Lower lobe of right lung (tissue), 2 donors: ENCODE measurements around the gene SOX5. TPM values are rescaled to one million over a fixed set of nuclear protein-coding genes. Genes with fewer than 3 reads are reported as not detected.
"Not testable (repeated sequence)": the region's sequence is repeated elsewhere in the genome, so short reads cannot be mapped to it uniquely, and the experiment has no call there.

ENCODE experiments used
- ATAC-seq, 2 donors: fragments of 200-7000 bp; cut with Tn5 transposase; one replicate each; pipeline ENCODE4 v1.9.1; 2020 to 2022; ENCODE audit warnings: mild to moderate bottlenecking in 2 of 2, moderate library complexity in 2 of 2
- DNase-seq: peaks from one replicate; pipeline ENCODE4 v3.0.0-alpha.2; 2020
- H3K27ac ChIP-seq: fragments of 200-600 bp; one replicate; pipeline ENCODE4 v1.8.0; 2022
- H3K27me3 ChIP-seq: fragments of 200-600 bp; one replicate; pipeline ENCODE4 v1.8.0; 2022; ENCODE audit warnings: low read depth
- H3K36me3 ChIP-seq: fragments of 200-600 bp; one replicate; pipeline ENCODE4 v1.8.0; 2022; ENCODE audit warnings: mild to moderate bottlenecking
- H3K4me1 ChIP-seq: fragments of 200-600 bp; one replicate; pipeline ENCODE4 v1.8.0; 2022
- H3K4me3 ChIP-seq: fragments of 200-600 bp; one replicate; pipeline ENCODE4 v1.8.0; 2022; ENCODE audit warnings: mild to moderate bottlenecking
- H3K9me3 ChIP-seq: fragments of 200-600 bp; one replicate; pipeline ENCODE4 v1.8.0; 2022
- CTCF ChIP-seq: fragments of 200-600 bp; IDR thresholded peaks from one replicate; pipeline ENCODE4 v1.8.0; 2022; ENCODE audit warnings: antibody characterized with exemption, mild to moderate bottlenecking
- intact Hi-C: fragments of 100-400 bp; cut with DNase I; formaldehyde crosslinking; loops from one replicate; pipeline ENCODE4 v1.11.0; 2022
- total RNA-seq: library from RNA; stranded (reverse); fragmentation: NEBNext Ultra II Directional; extraction: Animal tissue kit (Norgen Biotek cat#: 25700); gene quantifications from one replicate; pipeline ENCODE4 v1.2.1, GENCODE V29; 2021
- donor health status: DM: no; HTN: yes; CAD: no; lungs with severe emphysema.

SOX5 gene
- total RNA-seq, 1 donor from 2014 or later = 14.0 TPM

GRCh38 chr12:23847857-23848256 lies 101.6 kb downstream of the SOX5 start:
- Histone ChIP-seq H3K4me1 (no peaks in the 10 kb centered on the region), H3K27me3 (no peaks in the 10 kb centered on the region), H3K36me3 (no peaks in the 10 kb centered on the region), H3K4me3 (no peak overlapping the region), H3K27ac (no peak overlapping the region), H3K9me3 (no peaks in the 10 kb centered on the region)
- no peak for DNase-seq
- intact Hi-C loops = no loop called here
- no peak for TF ChIP-seq CTCF
- ATAC-seq = no peak

GRCh38 chr12:23843958-23844357 lies 105.5 kb downstream of the SOX5 start:
- no peak for TF ChIP-seq CTCF
- no peaks in the 10 kb centered on the region for H3K27me3 ChIP-seq
- no peak overlapping the region for H3K27ac ChIP-seq
- intact Hi-C loops = no loop called here
- ATAC-seq (no peak), DNase-seq (no peak)
- no peaks in the 10 kb centered on the region for H3K36me3 ChIP-seq
- H3K4me1 ChIP-seq = no peaks in the 10 kb centered on the region
- no peak overlapping the region for H3K4me3 ChIP-seq
- no peaks in the 10 kb centered on the region for H3K9me3 ChIP-seq

- H3K4me3 ChIP-seq = no peak overlapping the region
- no peaks in the 10 kb centered on the region for H3K4me1 ChIP-seq
- no peak for DNase-seq
- no peak for ATAC-seq
- H3K27ac ChIP-seq = no peak overlapping the region
- no peaks in the 10 kb centered on the region for H3K9me3 ChIP-seq
- H3K36me3 ChIP-seq = no peaks in the 10 kb centered on the region
- TF ChIP-seq CTCF = no peak
- H3K27me3 ChIP-seq = no peaks in the 10 kb centered on the region
- intact Hi-C loops = no loop called here
Observed at GRCh38 chr12:23834076-23834475, 115.4 kb downstream of the SOX5 start.

- H3K9me3 ChIP-seq = no peaks in the 10 kb centered on the region
- TF ChIP-seq CTCF = no peak
- no peak for ATAC-seq
- no peak overlapping the region for H3K4me3 ChIP-seq
- H3K27me3 ChIP-seq = no peaks in the 10 kb centered on the region
- no peak overlapping the region for H3K27ac ChIP-seq
- no peak for DNase-seq
- H3K36me3 ChIP-seq = no peaks in the 10 kb centered on the region
- no peaks in the 10 kb centered on the region for H3K4me1 ChIP-seq
- intact Hi-C loops = no loop called here
Observed at GRCh38 chr12:23831739-23832138, 117.7 kb downstream of the SOX5 start.

- TF ChIP-seq CTCF = no peak
- Histone ChIP-seq H3K4me1 (no peaks in the 10 kb centered on the region), H3K9me3 (no peaks in the 10 kb centered on the region), H3K27me3 (no peaks in the 10 kb centered on the region), H3K27ac (no peak overlapping the region), H3K4me3 (no peak overlapping the region), H3K36me3 (no peaks in the 10 kb centered on the region)
- peak in 1 of 2 donors; percentile 31 for ATAC-seq
- no peak for DNase-seq
- intact Hi-C loops = no loop called here
Observed at GRCh38 chr12:23830210-23830609, 119.3 kb downstream of the SOX5 start.

GRCh38 chr12:23827353-23827752 lies 122.1 kb downstream of the SOX5 start:
- H3K27ac ChIP-seq = no peak overlapping the region
- H3K4me3 ChIP-seq = no peak overlapping the region
- ATAC-seq = no peak
- intact Hi-C loops = no loop called here
- no peaks in the 10 kb centered on the region for H3K27me3 ChIP-seq
- no peak for DNase-seq
- H3K9me3 ChIP-seq = no peaks in the 10 kb centered on the region
- no peaks in the 10 kb centered on the region for H3K4me1 ChIP-seq
- TF ChIP-seq CTCF = no peak
- no peaks in the 10 kb centered on the region for H3K36me3 ChIP-seq

- H3K4me3 ChIP-seq, intact Hi-C loops, H3K27ac ChIP-seq, DNase-seq, ATAC-seq, H3K9me3 ChIP-seq, H3K36me3 ChIP-seq, H3K4me1 ChIP-seq, H3K27me3 ChIP-seq: not testable (repeated sequence)
Observed at GRCh38 chr12:23825124-23825523, 124.3 kb downstream of the SOX5 start.
